Natural killer cell treated with Interleukin-12 subunit alpha and Interleukin-12 subunit beta and Interleukin-15 and Interleukin-18, amount 100 ng/mL, for 72 hours (primary cell): ENCODE results near the gene CDC42EP3. TPM values are rescaled to one million over a fixed set of nuclear protein-coding genes. Genes with fewer than 3 reads are reported as not detected.

Experiments used
- ATAC-seq, 2 donors: fragments of 150-1000 bp; cut with Tn5 transposase in 1 of 2; sonication (Bioruptor Pico), chemical (Tn5 transposase) in 1 of 2; 2 replicates each; pipeline ENCODE4 v1.10.0; 2021
- DNase-seq: peaks from one replicate; pipeline ENCODE4 v3.0.0; 2022; ENCODE audit warnings: low spot score
- H3K27ac Mint-ChIP-seq, 2 donors: 1 replicate in 1 of 2; 2 replicates in 1 of 2; pipeline ENCODE4 v1.8.0; 2022; ENCODE audit warnings: mixed read lengths in 2 of 2, mild to moderate bottlenecking in 1 of 2, moderate library complexity in 1 of 2
- H3K27me3 Mint-ChIP-seq, 2 donors: 1 replicate in 1 of 2; 2 replicates in 1 of 2; pipeline ENCODE4 v1.8.0; 2022; ENCODE audit warnings: mixed read lengths in 2 of 2
- H3K36me3 Mint-ChIP-seq: one replicate; pipeline ENCODE4 v1.8.0; 2022; ENCODE audit warnings: mixed read lengths
- H3K4me1 Mint-ChIP-seq, 2 donors: 1 replicate in 1 of 2; 2 replicates in 1 of 2; pipeline ENCODE4 v1.8.0; 2022; ENCODE audit warnings: low read depth in 2 of 2, mixed read lengths in 2 of 2, mild to moderate bottlenecking in 1 of 2
- H3K4me3 Mint-ChIP-seq: one replicate; pipeline ENCODE4 v1.8.0; 2022; ENCODE audit warnings: mixed read lengths
- H3K9me3 Mint-ChIP-seq: 2 replicates; pipeline ENCODE4 v1.8.0; 2022; ENCODE audit warnings: mixed read lengths
- total RNA-seq, 2 donors: library from RNA; stranded (reverse); gene quantifications; one replicate each; pipeline ENCODE4 v1.2.3, GENCODE V29; 2022

Gene CDC42EP3, protein sequence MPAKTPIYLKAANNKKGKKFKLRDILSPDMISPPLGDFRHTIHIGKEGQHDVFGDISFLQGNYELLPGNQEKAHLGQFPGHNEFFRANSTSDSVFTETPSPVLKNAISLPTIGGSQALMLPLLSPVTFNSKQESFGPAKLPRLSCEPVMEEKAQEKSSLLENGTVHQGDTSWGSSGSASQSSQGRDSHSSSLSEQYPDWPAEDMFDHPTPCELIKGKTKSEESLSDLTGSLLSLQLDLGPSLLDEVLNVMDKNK
- total RNA-seq, result 10 to 100 TPM; 36.0 to 40.1 TPM

- H3K36me3 Mint-ChIP-seq, result peaks cover 6% of the 10 kb centered on the region
- H3K9me3 Mint-ChIP-seq, result no peaks in the 10 kb centered on the region
- peak; percentile 89 to 92 for ATAC-seq
- H3K4me3 Mint-ChIP-seq, result peak within 1 kb of the TSS; percentile 97
- H3K27ac Mint-ChIP-seq, result peak within 1 kb of the TSS; percentile 83 to 99
- H3K27me3 Mint-ChIP-seq, result no peaks in the 10 kb centered on the region
- peaks cover 40 to 50% of the 10 kb centered on the region in 2 donors for H3K4me1 Mint-ChIP-seq
- DNase-seq, result peak; percentile 81
These were observed at the start of gene CDC42EP3 for GRCh38 chr2:37671009-37671815. Gene CDC42EP3, minus strand, starts transcription at chr2:37671642. Its CDS starts 25,055 bp downstream, at chr2:37646587.

- Mint-ChIP-seq H3K4me1 (peaks cover 5 to 6% of the 10 kb centered on the region in 2 donors), H3K27me3 (no peaks in the 10 kb centered on the region), H3K4me3 (no peak overlapping the region), H3K36me3 (peaks cover 20% of the 10 kb centered on the region), H3K27ac (no peak overlapping the region), H3K9me3 (no peaks in the 10 kb centered on the region)
- DNase-seq (no peak), ATAC-seq (no peak)
These were observed 49.7 kb upstream of the CDC42EP3 start for GRCh38 chr2:37721201-37721560.

DNA sequence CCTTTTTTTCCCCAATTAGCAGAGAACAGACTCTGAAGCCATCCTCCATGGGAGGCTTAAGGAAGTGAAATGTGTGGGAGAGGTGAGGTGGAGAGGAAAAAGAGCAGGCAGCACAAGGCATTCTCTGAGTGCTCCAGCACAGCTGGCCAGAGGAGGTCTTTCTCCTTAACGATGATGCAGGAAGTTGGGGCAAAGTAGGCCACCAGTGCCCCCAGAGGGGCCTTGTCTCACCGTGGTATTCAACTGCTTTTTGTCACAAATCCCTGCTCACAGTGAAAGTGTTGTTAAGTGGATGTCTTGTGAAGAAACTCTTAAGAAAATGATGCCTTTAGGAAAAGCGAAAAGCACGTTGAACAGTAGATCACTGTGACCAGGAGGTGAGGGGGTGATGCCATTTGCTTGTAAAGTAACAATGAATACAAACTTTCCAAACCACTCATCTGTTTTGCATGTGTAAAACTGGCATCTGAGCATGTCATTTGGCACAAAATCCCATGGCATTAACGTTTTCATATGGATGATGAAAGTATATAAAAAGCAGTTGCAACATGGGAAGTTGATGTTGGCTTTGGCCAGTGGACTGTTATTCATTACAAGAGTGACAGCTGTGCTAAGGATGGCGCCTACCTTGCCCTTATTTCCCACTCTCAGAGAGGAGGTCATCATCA is 49.2 kb upstream of the CDC42EP3 start:
- Mint-ChIP-seq H3K4me1 (peaks cover 5 to 6% of the 10 kb centered on the region in 2 donors), H3K36me3 (peaks cover 22% of the 10 kb centered on the region), H3K27me3 (no peaks in the 10 kb centered on the region), H3K4me3 (no peak overlapping the region), H3K27ac (no peak overlapping the region), H3K9me3 (no peaks in the 10 kb centered on the region)
- no peak for DNase-seq
- no peak for ATAC-seq

DNA sequence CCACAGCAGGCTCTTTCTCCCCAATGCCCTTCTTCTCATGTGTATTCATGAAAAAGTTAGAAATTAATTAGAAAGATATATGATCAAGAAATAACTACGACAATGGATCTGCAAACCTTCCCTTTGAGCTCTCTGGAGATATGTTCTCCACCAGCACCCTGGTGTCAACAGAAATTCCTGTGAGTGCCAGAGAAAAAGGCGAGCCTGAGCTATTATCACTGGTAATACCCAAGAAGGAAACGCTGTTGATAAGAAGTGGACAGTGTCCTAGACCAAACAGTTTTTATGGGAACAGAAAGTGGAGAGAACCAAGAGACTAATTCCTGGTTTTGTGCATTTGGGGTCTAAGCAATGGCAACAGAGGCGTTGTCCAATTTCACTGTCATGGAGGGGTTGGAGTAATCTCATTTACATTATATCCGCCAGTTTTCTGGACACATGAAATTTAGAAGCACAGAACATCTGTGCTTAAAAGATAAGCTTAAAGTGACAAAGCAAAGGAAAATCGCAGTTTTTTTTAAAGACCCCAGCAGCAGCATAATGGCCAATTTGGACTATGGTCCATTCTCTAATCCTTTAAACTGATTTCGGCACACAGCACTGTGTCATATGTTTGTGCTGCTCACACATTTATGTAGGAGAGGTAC is 47.2 kb upstream of the CDC42EP3 start:
- Mint-ChIP-seq H3K4me3 (no peak overlapping the region), H3K36me3 (peaks cover 24% of the 10 kb centered on the region), H3K4me1 (peaks cover 8 to 10% of the 10 kb centered on the region in 2 donors), H3K27me3 (no peaks in the 10 kb centered on the region), H3K9me3 (peaks cover 4% of the 10 kb centered on the region), H3K27ac (no peak overlapping the region)
- ATAC-seq, result no peak
- DNase-seq, result no peak

- no peak for DNase-seq
- Mint-ChIP-seq H3K27ac (no peak overlapping the region), H3K4me1 (peaks cover 27 to 29% of the 10 kb centered on the region in 2 donors), H3K27me3 (no peaks in the 10 kb centered on the region), H3K36me3 (peaks cover 19% of the 10 kb centered on the region), H3K4me3 (no peak overlapping the region), H3K9me3 (peaks cover 4% of the 10 kb centered on the region)
- ATAC-seq, result peak; percentile 66 to 76
These were observed 41.8 kb upstream of the CDC42EP3 start for GRCh38 chr2:37713258-37713700.

DNA sequence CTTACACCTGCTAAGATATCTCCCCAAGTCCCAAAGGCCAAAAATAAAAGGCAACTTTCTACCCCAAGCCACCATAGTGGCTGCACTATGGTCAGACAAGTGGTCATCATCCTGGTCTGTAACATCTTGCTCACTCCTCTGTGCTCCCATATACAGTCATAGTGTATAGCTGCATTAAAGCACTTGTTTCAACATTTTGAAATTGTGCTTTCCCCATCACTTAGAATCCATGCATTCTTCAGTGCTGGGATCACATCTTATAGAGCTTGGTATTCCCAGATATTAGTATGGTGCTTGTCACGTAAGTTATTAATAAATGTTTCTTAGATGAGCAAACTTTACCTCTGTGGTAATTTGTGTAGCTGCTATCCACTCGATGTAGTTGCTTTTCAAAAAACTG is 40.4 kb upstream of the CDC42EP3 start:
- Mint-ChIP-seq H3K36me3 (peaks cover 12% of the 10 kb centered on the region), H3K27me3 (no peaks in the 10 kb centered on the region), H3K4me3 (peak overlapping the region; percentile 52), H3K4me1 (peaks cover 27 to 36% of the 10 kb centered on the region in 2 donors), H3K27ac (peak overlapping the region; percentile 2 to 39), H3K9me3 (peaks cover 4% of the 10 kb centered on the region)
- DNase-seq, result no peak
- ATAC-seq, result peak; percentile 62 to 73

DNA sequence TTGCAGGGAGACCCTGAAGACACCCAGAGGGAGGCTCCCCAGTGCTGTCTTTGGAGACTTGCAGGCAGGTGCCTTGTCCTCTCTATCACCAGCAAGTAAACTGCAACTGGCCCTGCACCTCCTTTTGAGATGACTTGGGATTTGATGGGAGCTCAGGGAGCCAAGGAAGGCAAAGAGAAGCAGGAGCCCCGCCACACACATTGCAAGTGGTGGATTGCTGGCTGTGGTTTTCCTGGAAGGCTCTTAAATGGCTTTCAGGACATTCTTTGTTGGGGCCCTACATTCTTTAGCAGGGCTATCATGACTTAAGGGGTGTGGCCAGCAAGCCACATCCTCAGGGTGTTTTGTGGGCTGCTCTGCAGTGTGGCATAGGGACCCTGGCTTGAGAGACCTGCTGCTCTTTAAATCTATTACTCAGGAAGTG is 39.9 kb upstream of the CDC42EP3 start:
- H3K4me3 Mint-ChIP-seq, result peak overlapping the region; percentile 52
- no peak for DNase-seq
- peaks cover 27 to 38% of the 10 kb centered on the region in 2 donors for H3K4me1 Mint-ChIP-seq
- peak; percentile 80 to 87 for ATAC-seq
- no peaks in the 10 kb centered on the region for H3K27me3 Mint-ChIP-seq
- H3K9me3 Mint-ChIP-seq, result peaks cover 4% of the 10 kb centered on the region
- H3K36me3 Mint-ChIP-seq, result peaks cover 11% of the 10 kb centered on the region
- peak overlapping the region; percentile 2 to 39 for H3K27ac Mint-ChIP-seq

- DNase-seq, result no peak
- Mint-ChIP-seq H3K4me1 (peaks cover 31 to 38% of the 10 kb centered on the region in 2 donors), H3K4me3 (no peak overlapping the region), H3K36me3 (peaks cover 3% of the 10 kb centered on the region), H3K27ac (no peak overlapping the region), H3K27me3 (peaks cover 0 to 1% of the 10 kb centered on the region in 2 donors), H3K9me3 (peaks cover 2% of the 10 kb centered on the region)
- no peak for ATAC-seq
These were observed 37.7 kb upstream of the CDC42EP3 start for GRCh38 chr2:37709111-37709510.

DNA sequence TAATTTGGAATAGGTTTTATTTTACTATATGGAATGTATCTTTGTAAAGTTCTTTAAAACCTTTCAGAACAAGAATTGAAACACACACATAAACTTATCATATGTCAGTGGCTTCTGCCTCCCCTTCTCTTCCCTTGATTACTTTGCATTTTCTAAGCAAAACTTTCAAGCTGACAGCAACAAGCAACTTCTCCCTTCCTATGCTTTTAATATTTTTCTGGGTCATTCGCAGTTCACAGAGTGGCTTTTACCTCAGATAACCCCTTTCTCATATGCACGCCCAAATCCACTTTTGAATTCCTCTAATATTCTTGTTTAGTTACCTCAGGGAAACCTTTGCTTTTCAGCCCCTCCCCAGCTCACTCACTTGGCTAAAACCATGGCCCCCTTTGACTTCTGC is 36.7 kb upstream of the CDC42EP3 start:
- peaks cover 3% of the 10 kb centered on the region for H3K9me3 Mint-ChIP-seq
- H3K27ac Mint-ChIP-seq, result no peak overlapping the region
- peaks cover 27 to 29% of the 10 kb centered on the region in 2 donors for H3K4me1 Mint-ChIP-seq
- ATAC-seq (no peak), DNase-seq (no peak)
- H3K27me3 Mint-ChIP-seq, result peaks cover 0 to 2% of the 10 kb centered on the region in 2 donors
- peaks cover 6% of the 10 kb centered on the region for H3K36me3 Mint-ChIP-seq
- no peak overlapping the region for H3K4me3 Mint-ChIP-seq

DNA sequence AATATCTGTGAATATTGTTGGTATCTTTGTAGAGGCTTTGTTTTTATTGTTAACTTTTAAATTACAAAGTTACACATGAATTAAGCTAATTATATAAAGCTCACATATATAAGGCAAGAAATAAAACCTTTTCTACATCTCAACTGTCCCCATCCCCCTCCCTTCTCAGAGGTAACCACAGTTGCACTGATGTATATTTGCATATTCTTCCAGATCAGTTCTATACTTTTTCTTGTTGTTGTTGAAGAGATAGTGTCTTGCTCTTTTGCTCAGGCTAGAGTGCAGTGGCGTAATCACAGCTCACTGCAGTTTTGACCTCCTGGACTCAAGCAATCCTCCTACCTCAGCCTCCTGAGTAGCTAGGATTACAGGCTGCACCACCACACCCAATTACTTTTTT is 36.0 kb upstream of the CDC42EP3 start:
- ATAC-seq (no peak), DNase-seq (no peak)
- peaks cover 6% of the 10 kb centered on the region for H3K36me3 Mint-ChIP-seq
- H3K4me1 Mint-ChIP-seq, result peaks cover 25 to 26% of the 10 kb centered on the region in 2 donors
- H3K9me3 Mint-ChIP-seq, result peaks cover 3% of the 10 kb centered on the region
- peaks cover 0 to 2% of the 10 kb centered on the region in 2 donors for H3K27me3 Mint-ChIP-seq
- H3K27ac Mint-ChIP-seq, result no peak overlapping the region
- H3K4me3 Mint-ChIP-seq, result no peak overlapping the region

DNA sequence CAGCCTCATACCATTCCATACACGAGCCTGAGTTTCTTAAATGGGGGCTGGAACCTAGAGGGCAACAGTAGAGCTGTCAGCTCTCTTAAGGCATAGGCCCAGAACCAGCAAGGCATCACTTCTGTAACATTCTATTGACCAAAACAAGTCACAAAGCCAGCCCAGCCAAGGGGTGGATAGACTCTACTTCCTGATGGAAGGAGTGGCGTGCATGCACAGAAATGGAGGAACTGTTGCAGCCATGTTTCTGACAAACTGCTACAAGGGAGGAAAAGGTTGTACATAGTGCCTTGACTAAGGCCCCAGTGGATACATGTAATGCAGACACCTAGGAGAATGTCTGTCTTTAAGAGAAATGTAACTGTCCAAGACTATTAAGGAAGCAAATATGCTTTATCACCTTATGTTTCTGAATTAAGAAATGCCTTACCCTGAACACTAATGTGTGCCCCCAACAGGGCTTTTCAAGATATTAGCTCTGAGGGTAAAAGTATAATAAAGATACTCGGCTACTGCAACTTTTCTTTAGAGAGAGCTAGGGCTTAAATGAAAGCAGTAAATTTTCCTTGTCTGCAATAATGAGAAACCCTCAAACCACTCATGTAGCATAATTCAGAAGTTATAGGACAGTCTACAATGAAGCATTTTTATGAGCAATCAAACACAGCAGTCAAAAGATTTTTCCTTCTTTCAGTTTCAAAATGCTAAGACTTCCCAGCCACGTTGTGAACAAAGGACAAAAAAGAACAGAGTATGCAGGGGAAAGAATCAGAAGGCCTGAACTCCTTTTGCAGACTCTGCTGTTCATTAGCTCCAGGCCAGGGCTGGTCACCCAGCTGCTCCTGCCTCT is 35.1 kb upstream of the CDC42EP3 start:
- no peak overlapping the region for H3K4me3 Mint-ChIP-seq

DNA sequence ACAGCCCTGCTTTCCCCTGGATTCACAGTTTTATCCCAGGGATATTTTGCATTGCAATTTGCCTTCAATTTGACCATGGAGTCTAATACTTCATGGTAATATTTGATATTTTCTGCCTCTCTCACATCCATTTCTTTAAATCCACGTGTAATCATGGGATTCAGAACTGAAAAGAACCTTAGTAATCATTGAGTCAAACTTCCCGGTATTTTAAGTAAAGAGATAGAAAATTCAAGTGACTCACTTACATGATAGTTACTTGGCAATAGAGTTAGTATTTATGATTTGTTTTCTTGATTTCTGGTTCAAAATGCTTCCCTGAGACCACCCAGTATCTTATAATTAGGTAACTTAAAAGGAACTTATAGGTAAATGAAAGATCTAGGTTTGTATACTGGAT is 33.7 kb upstream of the CDC42EP3 start:
- H3K9me3 Mint-ChIP-seq, result peaks cover 3% of the 10 kb centered on the region
- ATAC-seq (no peak), DNase-seq (no peak)
- H3K27me3 Mint-ChIP-seq, result peaks cover 0 to 2% of the 10 kb centered on the region in 2 donors
- peaks cover 15% of the 10 kb centered on the region for H3K36me3 Mint-ChIP-seq
- H3K4me3 Mint-ChIP-seq, result no peak overlapping the region
- peaks cover 8 to 9% of the 10 kb centered on the region in 2 donors for H3K4me1 Mint-ChIP-seq
- no peak overlapping the region for H3K27ac Mint-ChIP-seq

More for the DNA sequence above, 35.1 kb upstream of the CDC42EP3 start:
- no peak overlapping the region for H3K27ac Mint-ChIP-seq
- peaks cover 0 to 2% of the 10 kb centered on the region in 2 donors for H3K27me3 Mint-ChIP-seq
- peaks cover 19 to 20% of the 10 kb centered on the region in 2 donors for H3K4me1 Mint-ChIP-seq
- H3K9me3 Mint-ChIP-seq, result peaks cover 3% of the 10 kb centered on the region
- H3K36me3 Mint-ChIP-seq, result peaks cover 13% of the 10 kb centered on the region
- ATAC-seq, result peak in 1 of 2 donors; percentile 48
- no peak for DNase-seq
